Activated naive CD4-positive, alpha-beta T cell treated with anti-CD3 and anti-CD28 coated beads, Interleukin-2, amount 50 U/mL, for 24 hours (primary cell): Measurements from ENCODE around the gene XRCC6.
A peak's percentile ranks its signal among the peaks of the same experiment; 100 is the strongest.
"Not testable (repeated sequence)": the region's sequence is repeated elsewhere in the genome, so short reads cannot be mapped to it uniquely, and the experiment has no call there.

Source experiments
- H3K27ac Mint-ChIP-seq: one replicate; pipeline ENCODE4 v1.8.0; 2021; ENCODE audit warnings: mild to moderate bottlenecking, mixed read lengths
- H3K27me3 Mint-ChIP-seq: one replicate; pipeline ENCODE4 v1.8.0; 2021; ENCODE audit warnings: mixed read lengths
- H3K36me3 Mint-ChIP-seq: one replicate; pipeline ENCODE4 v1.8.0; 2021; ENCODE audit warnings: mixed read lengths
- H3K4me1 Mint-ChIP-seq: one replicate; pipeline ENCODE4 v1.8.0; 2021; ENCODE audit warnings: mixed read lengths
- H3K4me3 Mint-ChIP-seq: one replicate; pipeline ENCODE4 v1.8.0; 2021; ENCODE audit warnings: mild to moderate bottlenecking, mixed read lengths
- H3K9me3 Mint-ChIP-seq: one replicate; pipeline ENCODE4 v1.8.0; 2021; ENCODE audit warnings: mixed read lengths

Gene XRCC6

GRCh38 chr22:41682033-41682807 is 61.1 kb downstream of the XRCC6 start:
- H3K27ac Mint-ChIP-seq = peak overlapping the region; percentile 97
- H3K36me3 Mint-ChIP-seq = peaks cover 8% of the 10 kb centered on the region
- H3K27me3 Mint-ChIP-seq = no peaks in the 10 kb centered on the region
- peaks cover 53% of the 10 kb centered on the region for H3K4me1 Mint-ChIP-seq
- H3K4me3 Mint-ChIP-seq = peak overlapping the region; percentile 97
- no peaks in the 10 kb centered on the region for H3K9me3 Mint-ChIP-seq

GRCh38 chr22:41683052-41683451 is 62.0 kb downstream of the XRCC6 start:
- Mint-ChIP-seq H3K27me3 (no peaks in the 10 kb centered on the region), H3K4me1 (peaks cover 50% of the 10 kb centered on the region), H3K9me3 (no peaks in the 10 kb centered on the region), H3K27ac (no peak overlapping the region), H3K4me3 (peak overlapping the region; percentile 97), H3K36me3 (peaks cover 9% of the 10 kb centered on the region)

GRCh38 chr22:41683616-41684015 is 62.5 kb downstream of the XRCC6 start:
- H3K36me3 Mint-ChIP-seq = peaks cover 9% of the 10 kb centered on the region
- H3K4me1 Mint-ChIP-seq = peaks cover 47% of the 10 kb centered on the region
- H3K27ac Mint-ChIP-seq = no peak overlapping the region
- no peaks in the 10 kb centered on the region for H3K9me3 Mint-ChIP-seq
- H3K4me3 Mint-ChIP-seq = peak overlapping the region; percentile 26
- no peaks in the 10 kb centered on the region for H3K27me3 Mint-ChIP-seq

- Mint-ChIP-seq H3K4me3 (peak overlapping the region; percentile 81), H3K4me1 (peaks cover 49% of the 10 kb centered on the region), H3K36me3 (peaks cover 9% of the 10 kb centered on the region), H3K9me3 (no peaks in the 10 kb centered on the region), H3K27me3 (no peaks in the 10 kb centered on the region), H3K27ac (peak overlapping the region; percentile 77)
Measured at GRCh38 chr22:41684194-41684593, 63.1 kb downstream of the XRCC6 start.

DNA sequence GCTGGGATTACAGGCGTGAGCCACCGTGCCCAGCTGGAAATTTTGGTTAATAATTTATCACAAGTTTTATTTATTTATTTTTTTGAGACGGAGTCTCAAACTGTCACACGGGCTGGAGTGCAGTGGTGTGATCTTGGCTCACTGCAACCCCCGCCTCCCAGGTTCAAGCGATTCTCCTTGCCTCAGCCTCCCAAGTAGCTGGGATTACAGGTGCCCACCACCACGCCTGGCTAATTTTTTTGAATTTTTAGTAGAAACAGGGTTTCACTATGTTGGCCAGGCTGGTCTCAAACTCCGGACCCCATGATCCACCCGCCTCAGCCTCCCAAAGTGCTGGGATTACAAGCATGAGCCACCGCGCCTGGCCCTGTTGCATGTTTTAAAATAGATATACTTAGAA is 65.8 kb downstream of the XRCC6 start:
- H3K4me3 Mint-ChIP-seq = peak overlapping the region; percentile 97

GRCh38 chr22:41687901-41688364 is 66.8 kb downstream of the XRCC6 start:
- peak overlapping the region; percentile 97 for H3K4me3 Mint-ChIP-seq
- H3K4me1 Mint-ChIP-seq = peaks cover 41% of the 10 kb centered on the region
- H3K27me3 Mint-ChIP-seq = no peaks in the 10 kb centered on the region
- H3K27ac Mint-ChIP-seq = peak overlapping the region; percentile 98
- H3K9me3 Mint-ChIP-seq = no peaks in the 10 kb centered on the region
- peaks cover 3% of the 10 kb centered on the region for H3K36me3 Mint-ChIP-seq

More for the DNA sequence above, 65.8 kb downstream of the XRCC6 start:
- not testable (repeated sequence) for H3K9me3 Mint-ChIP-seq, H3K36me3 Mint-ChIP-seq, H3K27ac Mint-ChIP-seq, H3K27me3 Mint-ChIP-seq
- H3K4me1 Mint-ChIP-seq = peaks cover 46% of the 10 kb centered on the region

- Mint-ChIP-seq H3K36me3 (peaks cover 3% of the 10 kb centered on the region), H3K27ac (peak within 1 kb of the TSS; percentile 98), H3K4me3 (peak within 1 kb of the TSS; percentile 97), H3K27me3 (no peaks in the 10 kb centered on the region), H3K4me1 (peaks cover 37% of the 10 kb centered on the region), H3K9me3 (no peaks in the 10 kb centered on the region)
Measured at GRCh38 chr22:41688365-41689211, 67.5 kb downstream of the XRCC6 start, which contains the start of gene SNU13. SNU13 (minus strand) TSS chr22:41688867; CDS start chr22:41688796, 71 bp downstream.

DNA sequence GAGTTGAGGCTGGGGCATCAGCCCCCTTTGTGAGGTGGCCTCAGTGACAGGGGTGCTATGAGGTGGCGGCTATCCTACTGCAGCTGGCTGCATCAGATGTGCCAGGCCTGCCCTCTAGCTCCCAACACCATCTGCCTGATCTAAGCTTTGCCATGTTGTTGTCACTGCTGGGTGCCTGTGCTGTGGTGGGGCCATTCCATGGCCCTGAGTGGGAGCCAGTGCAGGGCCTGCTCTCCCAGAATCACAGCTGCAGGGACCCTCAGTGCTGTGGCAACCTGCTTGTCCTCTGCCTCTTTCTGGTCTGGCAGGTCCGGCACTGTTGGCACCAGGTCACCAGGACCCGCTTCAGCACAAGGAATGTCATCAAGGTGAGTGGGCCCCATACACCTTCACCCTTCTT is 69.4 kb downstream of the XRCC6 start:
- peaks cover 29% of the 10 kb centered on the region for H3K4me1 Mint-ChIP-seq
- peaks cover 3% of the 10 kb centered on the region for H3K36me3 Mint-ChIP-seq
- H3K27ac Mint-ChIP-seq = peak overlapping the region; percentile 76
- H3K27me3 Mint-ChIP-seq = no peaks in the 10 kb centered on the region
- no peaks in the 10 kb centered on the region for H3K9me3 Mint-ChIP-seq
- peak overlapping the region; percentile 97 for H3K4me3 Mint-ChIP-seq

DNA sequence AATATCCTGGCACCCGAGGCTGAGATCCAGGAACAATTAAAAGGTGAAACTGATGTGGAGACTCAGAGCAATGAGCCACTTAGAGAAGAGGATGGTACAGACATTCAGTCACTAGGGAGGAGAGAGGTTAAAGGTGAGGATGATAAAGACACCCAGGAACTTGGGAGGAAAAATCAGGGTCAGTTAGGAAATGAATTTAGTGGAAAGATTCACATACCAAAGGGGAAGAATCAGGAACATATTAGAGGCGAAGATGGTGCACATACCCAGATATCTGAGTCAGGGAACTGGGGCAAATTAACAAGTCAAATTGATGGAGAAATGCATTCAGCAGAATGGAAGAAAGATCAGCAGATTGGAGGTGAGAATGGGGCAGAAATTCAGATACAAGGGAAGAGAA is 74.1 kb downstream of the XRCC6 start:
- Mint-ChIP-seq H3K4me1 (peaks cover 19% of the 10 kb centered on the region), H3K27ac (no peak overlapping the region), H3K9me3 (no peaks in the 10 kb centered on the region), H3K36me3 (no peaks in the 10 kb centered on the region), H3K27me3 (no peaks in the 10 kb centered on the region), H3K4me3 (no peak overlapping the region)

- Mint-ChIP-seq H3K27me3 (no peaks in the 10 kb centered on the region), H3K36me3 (no peaks in the 10 kb centered on the region), H3K4me1 (peaks cover 11% of the 10 kb centered on the region), H3K9me3 (no peaks in the 10 kb centered on the region), H3K4me3 (no peak overlapping the region), H3K27ac (peak overlapping the region; percentile 79)
Measured at GRCh38 chr22:41696703-41697102, 75.6 kb downstream of the XRCC6 start.

DNA sequence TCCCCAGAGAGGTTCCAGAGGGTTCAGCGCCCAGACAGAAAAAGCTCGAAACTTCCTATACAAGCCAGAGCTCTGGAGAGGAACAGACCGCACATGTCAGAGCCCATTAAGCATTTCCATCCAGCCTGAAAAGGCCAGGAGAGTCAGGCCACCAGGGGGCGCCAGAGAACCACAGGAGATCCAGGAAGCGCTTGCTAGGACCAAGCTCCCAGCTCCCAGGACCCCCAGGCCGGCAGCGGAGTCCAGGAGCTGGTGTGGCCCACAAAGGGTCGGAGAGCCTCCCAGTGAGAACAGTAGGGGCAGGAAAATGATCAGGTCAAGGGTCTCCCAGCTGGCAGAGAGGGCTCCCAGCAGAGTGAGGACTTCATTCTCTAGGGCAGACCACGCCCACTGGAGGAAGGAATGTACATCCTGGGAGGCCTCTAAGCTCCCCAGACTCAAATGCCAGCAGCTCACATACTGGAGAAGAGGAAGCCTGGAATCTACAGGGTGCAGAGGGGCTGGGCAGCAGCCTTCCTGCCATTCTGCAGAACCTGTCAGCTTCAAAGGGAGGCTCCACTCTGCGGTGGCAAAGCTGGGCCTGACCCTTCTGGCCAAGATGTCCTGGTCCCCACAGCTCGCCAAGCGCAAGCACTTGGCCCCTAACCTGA is 76.2 kb downstream of the XRCC6 start:
- Mint-ChIP-seq H3K4me3 (peak overlapping the region; percentile 73), H3K9me3 (no peaks in the 10 kb centered on the region), H3K27ac (peak overlapping the region; percentile 79), H3K27me3 (no peaks in the 10 kb centered on the region), H3K36me3 (no peaks in the 10 kb centered on the region), H3K4me1 (peaks cover 11% of the 10 kb centered on the region)

- H3K36me3 Mint-ChIP-seq = no peaks in the 10 kb centered on the region
- peaks cover 11% of the 10 kb centered on the region for H3K4me1 Mint-ChIP-seq
- H3K27me3 Mint-ChIP-seq = no peaks in the 10 kb centered on the region
- H3K9me3 Mint-ChIP-seq = no peaks in the 10 kb centered on the region
- peak within 1 kb of the TSS; percentile 93 for H3K27ac Mint-ChIP-seq
- H3K4me3 Mint-ChIP-seq = peak within 1 kb of the TSS; percentile 70
Measured at GRCh38 chr22:41699264-41700107, 78.4 kb downstream of the XRCC6 start, which contains the start of gene MEI1. MEI1 (plus strand) TSS chr22:41699503; CDS start chr22:41699539, 36 bp downstream.

- Mint-ChIP-seq H3K4me3 (no peak overlapping the region), H3K36me3 (no peaks in the 10 kb centered on the region), H3K4me1 (peaks cover 11% of the 10 kb centered on the region), H3K27ac (no peak overlapping the region), H3K9me3 (no peaks in the 10 kb centered on the region), H3K27me3 (no peaks in the 10 kb centered on the region)
Measured at GRCh38 chr22:41700108-41700364, 78.9 kb downstream of the XRCC6 start.

DNA sequence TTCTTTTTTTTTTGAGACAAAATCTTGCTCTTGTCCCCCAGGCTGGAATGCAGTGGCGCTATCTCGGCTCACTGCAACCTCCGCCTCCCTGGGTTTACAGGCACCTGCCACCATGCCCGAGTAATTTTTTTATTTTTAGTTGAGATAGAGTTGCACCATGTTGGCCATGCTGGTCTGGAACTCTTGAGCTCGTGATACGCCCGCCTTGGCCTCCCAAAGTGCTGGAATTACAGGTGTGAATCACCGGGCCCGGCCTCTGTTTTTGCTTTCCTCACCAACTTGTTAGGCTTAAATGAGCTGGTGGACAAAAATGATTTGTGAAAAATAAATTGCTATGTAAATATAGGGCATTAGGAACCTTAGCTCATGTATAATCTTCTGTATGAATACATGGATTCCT is 81.7 kb downstream of the XRCC6 start:
- Mint-ChIP-seq H3K9me3 (no peaks in the 10 kb centered on the region), H3K27me3 (no peaks in the 10 kb centered on the region), H3K36me3 (no peaks in the 10 kb centered on the region), H3K4me1 (peaks cover 4% of the 10 kb centered on the region), H3K4me3 (no peak overlapping the region), H3K27ac (no peak overlapping the region)

- Mint-ChIP-seq H3K4me3 (no peak overlapping the region), H3K36me3 (no peaks in the 10 kb centered on the region), H3K4me1 (no peaks in the 10 kb centered on the region), H3K27ac (no peak overlapping the region), H3K27me3 (no peaks in the 10 kb centered on the region), H3K9me3 (no peaks in the 10 kb centered on the region)
Measured at GRCh38 chr22:41709341-41709740, 88.2 kb downstream of the XRCC6 start.
